B cell (primary cell): ENCODE data around the gene PCDH1. TPM values are rescaled to one million over a fixed set of nuclear protein-coding genes. Genes with fewer than 3 reads are reported as not detected.

ENCODE experiments used
- ATAC-seq: fragments of 200-7000 bp; cut with Tn5 transposase; one replicate; pipeline ENCODE4 v1.10.0; 2021; ENCODE audit warnings: low read depth, mild to moderate bottlenecking, moderate number of reproducible peaks, moderate library complexity
- CTCF ChIA-PET: fragments of 350-600 bp; sonication (Branson Sonifier 250); formaldehyde crosslinking; loops from one replicate; lab custom pipeline; 2021; ENCODE audit warnings: antibody characterized with exemption, inconsistent platforms; lab: Charles Lee
- POLR2A ChIA-PET: fragments of 350-600 bp; sonication (Branson Sonifier 250); formaldehyde crosslinking; loops from one replicate; lab custom pipeline; 2021; ENCODE audit warnings: antibody characterized with exemption; lab: Charles Lee
- DNase-seq: peaks from one replicate; pipeline ENCODE4 v3.0.0; 2013
- H2AFZ ChIP-seq: 2 replicates; pipeline ENCODE4 v1.6.1; 2012; ENCODE audit warnings: mild to moderate bottlenecking, low read depth, low read length; ENCODE audit not compliant: insufficient read depth, poor library complexity, severe bottlenecking
- H3K27ac ChIP-seq, 2 donors: 1 replicate in 1 of 2; 2 replicates in 1 of 2; pipeline ENCODE4 v1.5.1; 2012 to 2013; ENCODE audit warnings: low read length in 2 of 2, mild to moderate bottlenecking in 2 of 2, moderate library complexity in 1 of 2
- H3K27me3 ChIP-seq, 4 experiments: fragments of 200-600 bp in 1 of 4; sonication (generic) in 1 of 4; replicated peaks in 1 of 4; 1 replicate in 2 of 4; 2 replicates in 2 of 4; pipeline versions ENCODE4 v1.6.1 to v1.7.0; 2013 to 2016; ENCODE audit warnings: low read length in 3 of 4, mild to moderate bottlenecking in 2 of 4, mixed read lengths in 1 of 4, moderate library complexity in 1 of 4; ENCODE audit not compliant: insufficient read depth in 4 of 4, control insufficient read depth in 3 of 4; ENCODE audit errors: control extremely low read depth in 1 of 4
- H3K36me3 ChIP-seq, 2 experiments: replicated peaks in 1 of 2; 1 replicate in 1 of 2; 2 replicates in 1 of 2; pipeline versions ENCODE4 v1.6.1 to v1.7.1; 2013; ENCODE audit warnings: low read length in 1 of 2; ENCODE audit not compliant: insufficient read depth in 2 of 2, control insufficient read depth in 1 of 2; ENCODE audit errors: control extremely low read depth in 1 of 2, extremely low read depth in 1 of 2
- H3K4me1 ChIP-seq, 2 donors: fragments of 200-600 bp in 1 of 2; sonication (generic) in 1 of 2; 1 replicate in 1 of 2; 2 replicates in 1 of 2; pipeline versions ENCODE4 v1.5.1 to v1.6.1; 2013 to 2017; ENCODE audit warnings: low read length in 2 of 2; ENCODE audit not compliant: control insufficient read depth in 2 of 2, insufficient read depth in 2 of 2
- H3K4me2 ChIP-seq: replicated peaks from 2 replicates; pipeline ENCODE3; 2012; ENCODE audit warnings: mild to moderate bottlenecking, low read depth, low read length; ENCODE audit not compliant: poor library complexity, severe bottlenecking
- H3K4me3 ChIP-seq, 5 experiments: fragments of 200-600 bp in 1 of 5; sonication (generic) in 1 of 5; 1 replicate in 3 of 5; 2 replicates in 2 of 5; pipeline versions ENCODE4 v1.5.1 to v1.7.0; 2011 to 2016; ENCODE audit warnings: low read length in 4 of 5, mild to moderate bottlenecking in 4 of 5, low read depth in 2 of 5, control low read depth in 1 of 5, moderate library complexity in 1 of 5; ENCODE audit not compliant: insufficient read depth in 1 of 5; ENCODE audit errors: control extremely low read depth in 1 of 5, extremely low read depth in 1 of 5
- H3K79me2 ChIP-seq: fragments of 200-600 bp; sonication (generic); one replicate; pipeline ENCODE4 v1.6.0; 2016; ENCODE audit warnings: low read length; ENCODE audit not compliant: control insufficient read depth, insufficient read depth
- H3K9ac ChIP-seq: fragments of 200-600 bp; sonication (generic); 2 replicates; pipeline ENCODE4 v1.6.1; 2017; ENCODE audit warnings: mild to moderate bottlenecking, low read length, moderate library complexity
- H3K9me3 ChIP-seq, 3 donors: one replicate each; pipeline versions ENCODE4 v1.6.1 to v1.7.1; 2013; ENCODE audit warnings: low read length in 2 of 3; ENCODE audit not compliant: control insufficient read depth in 2 of 3, insufficient read depth in 1 of 3; ENCODE audit errors: control extremely low read depth in 1 of 3
- H4K20me1 ChIP-seq: 2 replicates; pipeline ENCODE4 v1.6.0; 2012; ENCODE audit warnings: mild to moderate bottlenecking, low read length; ENCODE audit not compliant: insufficient read depth, control insufficient read depth, poor library complexity, severe bottlenecking
- H3K27ac Mint-ChIP-seq: one replicate; pipeline ENCODE4 v1.8.0; 2021; ENCODE audit warnings: mixed read lengths
- H3K27me3 Mint-ChIP-seq: one replicate; pipeline ENCODE4 v1.8.0; 2021; ENCODE audit warnings: mixed read lengths
- H3K4me1 Mint-ChIP-seq: one replicate; pipeline ENCODE4 v1.8.0; 2021; ENCODE audit warnings: mixed read lengths
- H3K4me3 Mint-ChIP-seq: one replicate; pipeline ENCODE4 v1.8.0; 2021; ENCODE audit warnings: mixed read lengths
- H3K9me3 Mint-ChIP-seq: one replicate; pipeline ENCODE4 v1.8.0; 2022; ENCODE audit warnings: mixed read lengths; ENCODE audit not compliant: insufficient read depth
- CTCF ChIP-seq: fragments of 200-600 bp; IDR thresholded peaks from one replicate; pipeline ENCODE4 v1.8.0; 2022; ENCODE audit warnings: antibody characterized with exemption, mild to moderate bottlenecking
- EZH2 ChIP-seq: IDR thresholded peaks from 2 replicates; pipeline ENCODE4 v1.6.1; 2012; ENCODE audit warnings: borderline replicate concordance, low read depth, mild to moderate bottlenecking, moderate library complexity, low read length; ENCODE audit not compliant: insufficient read depth, poor library complexity, severe bottlenecking
- WGBS: methylation state at CpG from one replicate; pipeline ENCODE4 v1.1.5; 2013; ENCODE audit warnings: missing lambda C conversion rate; ENCODE audit not compliant: insufficient coverage; 5-methylcytosine and 5-hydroxymethylcytosine counted together
- intact Hi-C: fragments of 100-400 bp; cut with micrococcal nuclease; formaldehyde crosslinking; loops from one replicate; pipeline ENCODE4 v1.10.0; 2022
- polyA plus RNA-seq: library from polyadenylated mRNA; depleted of rRNA; stranded (reverse); fragments of >200 nt; gene quantifications from 2 replicates; pipeline ENCODE4 v1.2.3, GENCODE V29; 2012
- total RNA-seq, 2 donors: library from RNA; stranded (reverse); fragments of 120-200 nt in 1 of 2; gene quantifications; 1 replicate in 1 of 2; 2 replicates in 1 of 2; pipeline versions ENCODE4 v1.2.3 to v1.2.4, GENCODE V29; 2013 to 2022

Gene PCDH1
- total and polyA plus RNA-seq, 2 donors (not counting 1 experiment from before 2014, with no cell fraction given), result 0.06 TPM; not detected in 1

- H3K27me3 ChIP-seq, result peaks cover 0 to 11% (median 8%) of the 10 kb centered on the region in 4 experiments
- no CpG with 5 or more reads among the region's 3 CpGs for WGBS
- DNase-seq (no peak), ATAC-seq (no peak)
- ChIA-PET CTCF (interaction anchor here (0.6 to 6.1 kb wide), 7 partner anchors 10 to 224 kb away, joined by 3 to 49 read pairs (median 4); partner anchors contain the start of gene PCDH1), POLR2A (no interaction called here)
- H3K4me3 ChIP-seq, result no peak overlapping the region
- no peak overlapping the region for H3K27ac ChIP-seq
- no peaks in the 10 kb centered on the region for H3K36me3 ChIP-seq
- Mint-ChIP-seq H3K4me3 (no peak overlapping the region), H3K4me1 (no peaks in the 10 kb centered on the region), H3K9me3 (no peaks in the 10 kb centered on the region), H3K27ac (no peak overlapping the region), H3K27me3 (peaks cover 34% of the 10 kb centered on the region)
- no peak overlapping the region for H2AFZ ChIP-seq
- intact Hi-C loops, result no loop called here
- H4K20me1 ChIP-seq, result no peaks in the 10 kb centered on the region
- no peak overlapping the region for H3K9ac ChIP-seq
- H3K4me2 ChIP-seq, result no peak overlapping the region
- TF ChIP-seq CTCF (no peak), EZH2 (no peak)
- H3K79me2 ChIP-seq, result no peaks in the 10 kb centered on the region
- peaks cover 0 to 4% of the 10 kb centered on the region in 2 donors for H3K4me1 ChIP-seq
- H3K9me3 ChIP-seq, result no peaks in the 10 kb centered on the region
Measured at GRCh38 chr5:141889282-141889871, 11.2 kb upstream of the PCDH1 start.

- DNase-seq (no peak), ATAC-seq (no peak)
- Histone ChIP-seq H3K27ac (no peak overlapping the region), H2AFZ (no peak overlapping the region), H3K9ac (no peak overlapping the region), H3K36me3 (no peaks in the 10 kb centered on the region), H3K27me3 (peaks cover 0 to 56% (median 42%) of the 10 kb centered on the region in 4 experiments), H3K9me3 (peaks cover 0 to 10% (median 0%) of the 10 kb centered on the region in 3 donors), H3K79me2 (no peaks in the 10 kb centered on the region), H3K4me3 (no peak overlapping the region), H3K4me1 (peaks cover 9 to 14% of the 10 kb centered on the region in 2 donors), H3K4me2 (no peak overlapping the region), H4K20me1 (no peaks in the 10 kb centered on the region)
- ChIA-PET CTCF (interaction anchor here (6.6 kb wide), 1 partner anchor 76 kb away, joined by 68 read pairs; the partner anchor contains the start of gene PCDH12), POLR2A (no interaction called here)
- Mint-ChIP-seq H3K4me1 (peaks cover 9% of the 10 kb centered on the region), H3K4me3 (no peak overlapping the region), H3K9me3 (no peaks in the 10 kb centered on the region), H3K27ac (no peak overlapping the region), H3K27me3 (peaks cover 62% of the 10 kb centered on the region)
- WGBS, result 92% methylated on average over 1 of the region's 8 CpGs
- TF ChIP-seq CTCF (no peak), EZH2 (no peak)
- intact Hi-C loops, result no loop called here
Measured at GRCh38 chr5:141883892-141884318, 5.7 kb upstream of the PCDH1 start.
